ENCODE measurements around the gene ATP2B3.

GRCh38 chrX:153593811-153594500, 76.5 kb downstream of the ATP2B3 start:
- TF ChIP-seq POLR2AphosphoS5 (IDR thresholded peaks at IDR 0.05) (no peak), POLR2A (IDR thresholded peaks at IDR 0.05) (no peak), CTCF (IDR thresholded peaks at IDR 0.05) (no peak), EP300 (IDR thresholded peaks at IDR 0.05) (no peak)

Data from upper lobe of left lung (tissue), 4 donors.